Measurements from ENCODE around the gene CCER1. TPM values are rescaled to one million over a fixed set of nuclear protein-coding genes. Genes with fewer than 3 reads are reported as not detected.
A peak's percentile ranks its signal among the peaks of the same experiment; 100 is the strongest.

The CCER1 gene
- total RNA-seq, 1 experiment from 2014 or later = not detected

GRCh38 chr12:90954428-90954827 lies 548 bp downstream of the CCER1 start:
- POLR2A ChIA-PET = no interaction called here
- intact Hi-C loops (cut with micrococcal nuclease; ENCODE audit: unreplicated experiment) (no loop called here), in situ Hi-C loops (cut with HindIII; ENCODE audit: low pct_unique_long_range_greater_than_20kb, low sequenced_read_pairs) (no loop called here)
- no peak overlapping the region for H3K27ac ChIP-seq (ENCODE audit: low read length)
- DNase-seq (ENCODE audit: low read depth, low spot score) (no peak), ATAC-seq (no peak)
- H3K9me3 ChIP-seq (ENCODE audit: control insufficient read depth, insufficient read depth, low read depth, low read length) = no peaks in the 10 kb centered on the region
- CTCF ChIA-PET = no interaction called here
- no peak overlapping the region for H3K4me3 ChIP-seq (ENCODE audit: low read depth in 2 of 2, low read length in 2 of 2)
- BruUV-seq (replicated peaks) = no TSS peak
- no peaks in the 10 kb centered on the region for H3K27me3 ChIP-seq (ENCODE audit: control insufficient read depth, insufficient read depth, low read length)
- TF ChIP-seq REST (IDR thresholded peaks at IDR 0.05; ENCODE audit: insufficient read depth in 1 of 2, low read depth in 2 of 2, low read length in 1 of 2) (no peak), SIN3A (IDR thresholded peaks at IDR 0.05; ENCODE audit: borderline replicate concordance, insufficient read depth, low read depth, low read length) (no peak), TCF7L2 (IDR thresholded peaks at IDR 0.05; ENCODE audit: low read depth, low read length) (no peak), POLR2AphosphoS5 (IDR thresholded peaks at IDR 0.05; ENCODE audit: low read depth, low read length) (no peak), CTCF (IDR thresholded peaks at IDR 0.05) (no peak)
- no peaks in the 10 kb centered on the region for H3K4me1 ChIP-seq (ENCODE audit: control insufficient read depth, insufficient read depth, low read length)
- H3K36me3 ChIP-seq (ENCODE audit: control insufficient read depth, insufficient read depth, low read length) = no peaks in the 10 kb centered on the region

GRCh38 chr12:90953956-90954421 lies 987 bp downstream of the CCER1 start:
- H3K36me3 ChIP-seq (ENCODE audit: control insufficient read depth, insufficient read depth, low read length) = no peaks in the 10 kb centered on the region
- ATAC-seq = no peak
- no peak overlapping the region for H3K4me3 ChIP-seq (ENCODE audit: low read depth in 2 of 2, low read length in 2 of 2)
- no peak for DNase-seq (ENCODE audit: low read depth, low spot score)
- POLR2A ChIA-PET = no interaction called here
- in situ Hi-C loops (cut with HindIII; ENCODE audit: low pct_unique_long_range_greater_than_20kb, low sequenced_read_pairs) = no loop called here
- TF ChIP-seq SIN3A (IDR thresholded peaks at IDR 0.05; ENCODE audit: borderline replicate concordance, insufficient read depth, low read depth, low read length) (no peak), CTCF (IDR thresholded peaks at IDR 0.05) (peak; percentile 33)
- H3K27ac ChIP-seq (ENCODE audit: low read length) = no peak overlapping the region
- intact Hi-C loops (cut with micrococcal nuclease; ENCODE audit: unreplicated experiment) = no loop called here
- CTCF ChIA-PET = no interaction called here
- H3K27me3 ChIP-seq (ENCODE audit: control insufficient read depth, insufficient read depth, low read length) = no peaks in the 10 kb centered on the region
- no peaks in the 10 kb centered on the region for H3K4me1 ChIP-seq (ENCODE audit: control insufficient read depth, insufficient read depth, low read length)
- no peaks in the 10 kb centered on the region for H3K9me3 ChIP-seq (ENCODE audit: control insufficient read depth, insufficient read depth, low read depth, low read length)
- no TSS peak for BruUV-seq (replicated peaks)

Measured in Panc1 (cell line).